GM12878 (cell line): ENCODE results near the gene TMEM236.

Source experiments
- EP300 ChIP-seq, 2 experiments: fragments of 150-350 bp in 1 of 2; IDR thresholded peaks; 2 replicates each; pipeline ENCODE4 v1.6.1; 2011 to 2012; ENCODE audit warnings: low read depth in 2 of 2, low read length in 2 of 2, borderline replicate concordance in 1 of 2, improper control_type of control experiment in 1 of 2, inconsistent platforms in 1 of 2; ENCODE audit not compliant: control insufficient read depth in 1 of 2
- EZH2 ChIP-seq: IDR thresholded peaks from 2 replicates; pipeline ENCODE4 v1.6.1; 2012; ENCODE audit warnings: low read depth, mild to moderate bottlenecking, control low read depth, inconsistent platforms, low read length, borderline replicate concordance; ENCODE audit not compliant: control insufficient read depth
- PAX5 ChIP-seq: IDR thresholded peaks from 2 replicates; pipeline ENCODE4 v1.6.1; 2011; ENCODE audit warnings: low read depth, low read length, borderline replicate concordance
- RAD21 ChIP-seq: IDR thresholded peaks from 2 replicates; pipeline ENCODE4 v1.6.1; 2011; ENCODE audit warnings: mild to moderate bottlenecking, low read depth, low read length, moderate library complexity; ENCODE audit not compliant: insufficient read depth
- RB1 ChIP-seq: fragments of 450-650 bp; formaldehyde crosslinking; IDR thresholded peaks from 2 replicates; pipeline ENCODE4 v1.6.1; 2017; ENCODE audit warnings: mild to moderate bottlenecking, borderline replicate concordance
- TAF1 ChIP-seq: IDR thresholded peaks from 2 replicates; pipeline ENCODE4 v1.6.1; 2011; ENCODE audit warnings: mild to moderate bottlenecking, low read depth, low read length, borderline replicate concordance
- TCF3 ChIP-seq: IDR thresholded peaks from 2 replicates; pipeline ENCODE4 v1.6.1; 2012; ENCODE audit warnings: low read depth, mild to moderate bottlenecking, low read length, borderline replicate concordance; ENCODE audit not compliant: insufficient read depth

- TF ChIP-seq EZH2 = no peak
- no peak for TF ChIP-seq RB1
- no peak for TF ChIP-seq RAD21
- TF ChIP-seq EP300 (IDR thresholded peaks at IDR 0.05; ENCODE audit: borderline replicate concordance in 1 of 2, control insufficient read depth in 1 of 2, low read depth in 2 of 2, low read length in 2 of 2) = peak; percentile 8 to 37; a peak in 1 of 4 replicates
- TF ChIP-seq PAX5 = no peak
- TF ChIP-seq TAF1 = no peak
- TF ChIP-seq TCF3 = no peak
Measured at GRCh38 chr10:17756557-17757217, 4.7 kb downstream of the TMEM236 start.
